Measurements from ENCODE around the gene ATP8B1. TPM values are rescaled to one million over a fixed set of nuclear protein-coding genes. Genes with fewer than 3 reads are reported as not detected.

The ATP8B1 gene
- total RNA-seq, 1 experiment from 2014 or later: 1.1 TPM

DNA sequence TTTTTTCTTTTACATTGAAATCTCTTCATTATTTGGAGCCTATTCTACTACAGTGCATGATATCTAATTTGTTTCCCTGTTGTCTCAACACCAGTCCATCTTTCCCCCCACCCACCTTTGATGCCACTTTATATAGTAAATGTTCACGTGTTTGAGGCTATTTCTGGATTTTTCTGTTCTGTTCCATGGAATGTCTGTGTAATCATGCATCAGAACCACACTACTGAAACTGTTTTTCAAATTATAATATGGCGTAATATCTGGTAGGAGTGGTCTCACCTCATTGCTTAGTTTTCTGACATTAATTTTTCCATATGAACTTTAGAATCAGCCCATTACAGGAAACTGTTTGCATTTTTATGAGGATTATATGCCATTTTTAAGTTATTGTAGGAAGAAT, 162.4 kb downstream of the ATP8B1 start:
- Histone ChIP-seq H3K14ac (ENCODE audit: insufficient read depth, low read length) (no peak overlapping the region), H3K9me3 (ENCODE audit: control insufficient read depth, low read depth, low read length) (no peaks in the 10 kb centered on the region), H2AK5ac (ENCODE audit: insufficient read length, low read length) (no peak overlapping the region), H2BK120ac (ENCODE audit: low read depth, low read length, poor library complexity, severe bottlenecking) (no peak overlapping the region), H3K27ac (ENCODE audit: insufficient read length, low read depth, low read length) (no peak overlapping the region), H3K4ac (ENCODE audit: low read depth, low read length) (no peak overlapping the region), H3K4me2 (ENCODE audit: insufficient read depth, insufficient read length, low read length) (no peak overlapping the region), H4K5ac (ENCODE audit: insufficient read length, low read depth, low read length) (no peak overlapping the region), H3K27me3 (ENCODE audit: insufficient read depth, low read length) (no peaks in the 10 kb centered on the region), H3K23me2 (ENCODE audit: insufficient read length, low read depth, low read length, poor library complexity, severe bottlenecking) (no peaks in the 10 kb centered on the region), H3K23ac (ENCODE audit: insufficient read length, low read depth, low read length) (no peak overlapping the region), H2AFZ (ENCODE audit: low read length) (no peak overlapping the region), H3K56ac (ENCODE audit: insufficient read length, low read depth, low read length) (no peak overlapping the region), H2BK5ac (ENCODE audit: insufficient read length, low read length) (no peak overlapping the region), H3K4me1 (ENCODE audit: insufficient read depth, low read length) (no peaks in the 10 kb centered on the region), H2BK15ac (ENCODE audit: low read depth, low read length) (no peak overlapping the region), H3K79me1 (ENCODE audit: insufficient read depth, low read depth, low read length, poor library complexity, severe bottlenecking) (no peaks in the 10 kb centered on the region), H2BK12ac (ENCODE audit: insufficient read length, low read depth, low read length) (no peak overlapping the region), H3K9ac (ENCODE audit: extremely low read depth, insufficient read length, low read length) (no peak overlapping the region), H2BK20ac (ENCODE audit: low read depth, low read length, poor library complexity, severe bottlenecking) (no peak overlapping the region), H3K18ac (ENCODE audit: insufficient read length, low read depth, low read length) (no peak overlapping the region), H4K20me1 (ENCODE audit: control insufficient read depth, insufficient read depth, insufficient read length) (no peaks in the 10 kb centered on the region), H3K79me2 (ENCODE audit: insufficient read depth, low read length) (no peaks in the 10 kb centered on the region), H3T11ph (ENCODE audit: low read length) (no peak overlapping the region), H4K91ac (ENCODE audit: insufficient read length, low read depth, low read length) (no peak overlapping the region), H4K8ac (replicated peaks; ENCODE audit: insufficient read length, low read depth, low read length) (no peak overlapping the region)
- Mint-ChIP-seq H3K27me3 (ENCODE audit: low read depth) (no peaks in the 10 kb centered on the region), H3K27ac (no peak overlapping the region), H3K4me1 (no peaks in the 10 kb centered on the region), H3K4me3 (no peak overlapping the region), H3K9me3 (peaks cover 0 to 5% of the 10 kb centered on the region in 2 experiments; a peak in 1 of 5 replicates), H3K36me3 (ENCODE audit: insufficient read depth in 1 of 3, low read depth in 3 of 3) (peaks cover 16 to 32% (median 26%) of the 10 kb centered on the region in 3 experiments)
- WGBS (ENCODE audit: extremely low coverage, insufficient read length, low lambda C conversion rate): no CpG with 5 or more reads among the region's 2 CpGs
- TF ChIP-seq, protein P1, sequence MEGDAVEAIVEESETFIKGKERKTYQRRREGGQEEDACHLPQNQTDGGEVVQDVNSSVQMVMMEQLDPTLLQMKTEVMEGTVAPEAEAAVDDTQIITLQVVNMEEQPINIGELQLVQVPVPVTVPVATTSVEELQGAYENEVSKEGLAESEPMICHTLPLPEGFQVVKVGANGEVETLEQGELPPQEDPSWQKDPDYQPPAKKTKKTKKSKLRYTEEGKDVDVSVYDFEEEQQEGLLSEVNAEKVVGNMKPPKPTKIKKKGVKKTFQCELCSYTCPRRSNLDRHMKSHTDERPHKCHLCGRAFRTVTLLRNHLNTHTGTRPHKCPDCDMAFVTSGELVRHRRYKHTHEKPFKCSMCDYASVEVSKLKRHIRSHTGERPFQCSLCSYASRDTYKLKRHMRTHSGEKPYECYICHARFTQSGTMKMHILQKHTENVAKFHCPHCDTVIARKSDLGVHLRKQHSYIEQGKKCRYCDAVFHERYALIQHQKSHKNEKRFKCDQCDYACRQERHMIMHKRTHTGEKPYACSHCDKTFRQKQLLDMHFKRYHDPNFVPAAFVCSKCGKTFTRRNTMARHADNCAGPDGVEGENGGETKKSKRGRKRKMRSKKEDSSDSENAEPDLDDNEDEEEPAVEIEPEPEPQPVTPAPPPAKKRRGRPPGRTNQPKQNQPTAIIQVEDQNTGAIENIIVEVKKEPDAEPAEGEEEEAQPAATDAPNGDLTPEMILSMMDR (conservative IDR thresholded peaks at IDR 0.05): no peak
- no peak for DNase-seq

Data from H9 (cell line).